DMS153 (cell line): ENCODE measurements around the gene EPHA4.

Experiments used
- DNase-seq: peaks from one replicate; lab custom pipeline; 2025; lab: John Stamatoyannopoulos, UW

Gene EPHA4

GRCh38 chr2:221392228-221392881 lies 179.7 kb downstream of the EPHA4 start:
- no peak for DNase-seq

- DNase-seq: no peak
Measured at GRCh38 chr2:221390878-221391277, 181.2 kb downstream of the EPHA4 start.

GRCh38 chr2:221389904-221390303 lies 182.2 kb downstream of the EPHA4 start:
- DNase-seq: no peak

GRCh38 chr2:221389421-221389820 lies 182.7 kb downstream of the EPHA4 start:
- no peak for DNase-seq

- DNase-seq: no peak
Measured at GRCh38 chr2:221388891-221389290, 183.2 kb downstream of the EPHA4 start.

GRCh38 chr2:221385716-221386115 lies 186.4 kb downstream of the EPHA4 start:
- DNase-seq: no peak

- no peak for DNase-seq
Measured at GRCh38 chr2:221381928-221382488, 190.1 kb downstream of the EPHA4 start.

- no peak for DNase-seq
Measured at GRCh38 chr2:221380686-221381085, 191.4 kb downstream of the EPHA4 start.

- no peak for DNase-seq
Measured at GRCh38 chr2:221380062-221380461, 192.0 kb downstream of the EPHA4 start.

- no peak for DNase-seq
Measured at GRCh38 chr2:221377597-221377996, 194.5 kb downstream of the EPHA4 start.

GRCh38 chr2:221377066-221377465 lies 195.0 kb downstream of the EPHA4 start:
- DNase-seq: no peak

GRCh38 chr2:221374234-221374633 lies 197.9 kb downstream of the EPHA4 start:
- no peak for DNase-seq

GRCh38 chr2:221372907-221373306 lies 199.2 kb downstream of the EPHA4 start:
- no peak for DNase-seq

- DNase-seq: no peak
Measured at GRCh38 chr2:221372159-221372884, 199.8 kb downstream of the EPHA4 start.

- DNase-seq: no peak
Measured at GRCh38 chr2:221371347-221371746, 200.8 kb downstream of the EPHA4 start.

GRCh38 chr2:221370857-221371211 lies 201.3 kb downstream of the EPHA4 start:
- no peak for DNase-seq

GRCh38 chr2:221370076-221370856 lies 201.8 kb downstream of the EPHA4 start:
- no peak for DNase-seq
